ENCODE measurements around the gene SMG5.

SMG5 gene

DNA sequence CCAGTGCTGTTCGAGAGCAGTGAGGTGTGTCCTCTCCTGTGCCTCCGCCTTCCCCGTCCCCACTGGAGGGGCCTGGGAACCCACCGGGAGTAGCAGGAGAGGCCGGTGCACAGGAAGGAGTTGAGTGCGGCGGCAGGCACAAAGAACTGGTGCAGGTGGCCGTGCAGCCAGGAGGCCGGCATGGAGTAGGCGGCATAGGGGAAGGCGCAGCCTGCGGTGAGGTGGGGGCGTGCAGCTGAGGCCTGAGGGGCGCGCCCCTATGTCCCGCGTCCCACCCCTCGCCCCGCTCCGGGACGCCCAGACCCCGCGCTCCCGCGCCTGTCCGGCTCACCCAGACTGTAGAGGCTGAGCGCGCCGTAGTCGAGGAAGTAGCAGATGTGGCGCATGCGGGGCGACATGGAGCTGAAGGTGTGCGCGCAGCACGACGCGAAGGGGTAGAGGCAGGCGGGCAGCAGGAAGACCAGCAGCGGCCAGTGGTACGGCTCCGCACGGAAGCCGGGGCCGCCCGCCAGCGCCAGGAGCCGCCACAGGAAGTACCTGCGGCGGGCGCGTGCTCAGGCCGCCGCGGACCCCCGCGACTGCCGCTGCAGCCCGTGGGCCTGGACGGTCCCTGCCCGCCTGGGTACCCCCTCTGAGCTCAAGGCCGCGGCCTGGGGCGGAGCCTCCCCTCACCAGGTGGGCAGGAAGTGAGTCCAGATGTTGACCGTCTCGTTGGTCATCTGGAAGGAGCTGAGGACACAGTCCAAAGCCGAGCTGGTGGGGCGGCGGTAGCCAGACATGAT, 37.0 kb downstream of the SMG5 start (continued):
- no peak for TF ChIP-seq YY1 (tag by site-specific recombination; IDR thresholded peaks at IDR 0.05)
- no peak for TF ChIP-seq ZNF548 (tag by site-specific recombination; IDR thresholded peaks at IDR 0.05)
- TF ChIP-seq ZNF221 (tag by site-specific recombination; IDR thresholded peaks at IDR 0.05; ENCODE audit: borderline replicate concordance): no peak
- no peak for TF ChIP-seq ZSCAN16 (tag by site-specific recombination; IDR thresholded peaks at IDR 0.05)
- TF ChIP-seq EGR2 (tag by site-specific recombination; IDR thresholded peaks at IDR 0.05; ENCODE audit: low read depth): no peak
- TF ChIP-seq MEIS1 (CRISPR knock-in tag; IDR thresholded peaks at IDR 0.05; ENCODE audit: borderline replicate concordance): no peak

DNA sequence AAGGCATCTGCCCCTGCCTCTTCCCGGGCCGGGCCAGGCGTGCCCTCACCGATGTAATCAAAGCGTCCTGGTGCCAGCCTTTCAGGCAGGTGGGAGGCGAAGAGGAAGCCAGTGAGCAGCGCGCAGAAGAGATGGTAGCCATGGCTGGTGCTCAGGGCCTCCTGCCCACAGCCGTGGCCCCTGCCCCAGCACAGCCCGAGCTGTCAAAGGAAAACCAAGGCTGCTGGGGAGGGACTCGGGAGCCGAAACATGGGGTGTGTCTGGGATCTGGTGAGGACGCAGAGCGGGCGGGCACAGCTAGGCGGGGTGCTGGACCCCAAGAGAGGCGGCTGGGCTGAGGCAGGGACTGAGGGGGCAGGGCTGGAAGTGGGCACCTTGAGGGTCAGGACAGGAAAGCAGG, 37.9 kb downstream of the SMG5 start:
- Histone ChIP-seq H3K4me3 (ENCODE audit: low read depth, low read length) (no peak overlapping the region), H3K9me3 (ENCODE audit: control insufficient read depth, insufficient read depth, low read depth, low read length) (no peaks in the 10 kb centered on the region), H3K27ac (ENCODE audit: extremely low read depth, low read depth, low read length) (no peak overlapping the region), H3K36me3 (ENCODE audit: control insufficient read depth in 2 of 2, insufficient read depth in 1 of 2, low read length in 2 of 2) (peaks cover 0 to 21% of the 10 kb centered on the region in 2 experiments; a peak in 1 of 3 replicates), H3K4me1 (ENCODE audit: control insufficient read depth, insufficient read depth, low read length) (no peaks in the 10 kb centered on the region)
- POLR2A ChIA-PET: interaction anchor here (0.6 to 0.9 kb wide), 2 partner anchors 20 to 32 kb away, joined by 3 to 5 read pairs; partner anchors contain the start of gene PMF1
- CTCF ChIA-PET: interaction anchor here (1.4 to 1.6 kb wide), 2 partner anchors 20 to 104 kb away, joined by 4 to 6 read pairs; no protein-coding TSS in a partner anchor
- TF ChIP-seq ZNF600 (tag by site-specific recombination; IDR thresholded peaks at IDR 0.05) (peak; percentile 39), ZNF561 (tag by site-specific recombination; IDR thresholded peaks at IDR 0.05; ENCODE audit: borderline replicate concordance) (no peak), ZNF670 (tag by site-specific recombination; IDR thresholded peaks at IDR 0.05; ENCODE audit: low read depth) (no peak), ZNF112 (tag by site-specific recombination; IDR thresholded peaks at IDR 0.05) (no peak), ZNF324 (tag by site-specific recombination; IDR thresholded peaks at IDR 0.05) (no peak)

DNA sequence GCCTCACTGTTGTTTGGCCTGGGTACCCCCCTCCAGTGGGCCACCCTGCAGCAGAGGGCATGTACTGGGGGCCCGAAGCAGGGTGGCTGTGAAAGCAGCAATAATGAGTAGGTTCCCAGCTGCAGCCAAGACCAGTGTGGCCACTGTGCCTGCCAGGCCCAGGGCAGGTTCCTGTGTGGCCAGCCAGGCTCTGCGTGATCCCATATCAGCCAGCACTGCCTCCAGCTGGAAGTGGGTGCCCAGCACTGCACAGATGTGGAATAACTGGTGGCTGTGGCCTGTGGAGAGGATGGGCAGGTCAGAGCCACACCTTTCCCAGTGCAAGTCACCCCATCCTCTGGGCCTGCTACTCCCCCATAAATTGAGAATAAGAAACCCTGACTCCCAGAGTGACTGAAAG, 38.5 kb downstream of the SMG5 start:
- Histone ChIP-seq H3K36me3 (ENCODE audit: control insufficient read depth in 2 of 2, insufficient read depth in 1 of 2, low read length in 2 of 2) (peaks cover 0 to 20% of the 10 kb centered on the region in 2 experiments; a peak in 1 of 3 replicates), H3K4me1 (ENCODE audit: control insufficient read depth, insufficient read depth, low read length) (no peaks in the 10 kb centered on the region), H3K4me3 (ENCODE audit: low read depth, low read length) (no peak overlapping the region), H3K27ac (ENCODE audit: extremely low read depth, low read depth, low read length) (no peak overlapping the region), H3K9me3 (ENCODE audit: control insufficient read depth, insufficient read depth, low read depth, low read length) (no peaks in the 10 kb centered on the region)
- TF ChIP-seq ZBTB49 (tag by site-specific recombination; IDR thresholded peaks at IDR 0.05; ENCODE audit: low read depth) (no peak), ZNF558 (tag by site-specific recombination; IDR thresholded peaks at IDR 0.05) (no peak), BCL11A (tag by site-specific recombination; IDR thresholded peaks at IDR 0.05; ENCODE audit: low read depth) (no peak), BCL11B (tag by site-specific recombination; IDR thresholded peaks at IDR 0.05; ENCODE audit: low read depth) (0 out of 2 replicates have a peak, but pooled peaks have one; percentile 10)
- ChIA-PET CTCF (interaction anchor here (1.4 kb wide), 1 partner anchor 19 kb away, joined by 6 read pairs; no protein-coding TSS in a partner anchor), POLR2A (interaction anchor here (0.6 to 0.9 kb wide), 2 partner anchors 19 to 31 kb away, joined by 3 to 5 read pairs; partner anchors contain the start of gene PMF1)

GRCh38 chr1:156242738-156243137, 39.9 kb downstream of the SMG5 start:
- POLR2A ChIA-PET: no interaction called here
- TF ChIP-seq ZNF274 (IDR thresholded peaks at IDR 0.05; ENCODE audit: low read length): no peak
- TF ChIP-seq ZNF274 (tag by site-specific recombination; IDR thresholded peaks at IDR 0.05; ENCODE audit: borderline replicate concordance): no peak
- TF ChIP-seq ZNF366 (tag by site-specific recombination; conservative IDR thresholded peaks at IDR 0.05): no peak
- 0 out of 2 replicates have a peak, but pooled peaks have one; percentile 4 for TF ChIP-seq SCRT2 (tag by site-specific recombination; IDR thresholded peaks at IDR 0.05)
- peak; percentile 39 for TF ChIP-seq GLIS1 (tag by site-specific recombination; IDR thresholded peaks at IDR 0.05)
- TF ChIP-seq PRDM1 (tag by site-specific recombination; IDR thresholded peaks at IDR 0.05): no peak
- no peak for TF ChIP-seq ZNF16 (tag by site-specific recombination; IDR thresholded peaks at IDR 0.05; ENCODE audit: low read depth)
- no peak for TF ChIP-seq ZNF248 (tag by site-specific recombination; IDR thresholded peaks at IDR 0.05)
- TF ChIP-seq MZF1 (tag by site-specific recombination; IDR thresholded peaks at IDR 0.05; ENCODE audit: borderline replicate concordance): no peak
- TF ChIP-seq YY1 (tag by site-specific recombination; IDR thresholded peaks at IDR 0.05): no peak
- TF ChIP-seq GLIS2 (tag by site-specific recombination; IDR thresholded peaks at IDR 0.05): peak; percentile 55; the same call in 1 of the 2 replicates
- no peak overlapping the region for H3K27ac ChIP-seq (ENCODE audit: extremely low read depth, low read depth, low read length)

More at GRCh38 chr1:156242738-156243137, 39.9 kb downstream of the SMG5 start:
- Histone ChIP-seq H3K36me3 (ENCODE audit: control insufficient read depth in 2 of 2, insufficient read depth in 1 of 2, low read length in 2 of 2) (peaks cover under 1 to 25% of the 10 kb centered on the region in 2 experiments; a peak in 2 of 3 replicates), H3K4me1 (ENCODE audit: control insufficient read depth, insufficient read depth, low read length) (no peaks in the 10 kb centered on the region), H3K9me3 (ENCODE audit: control insufficient read depth, insufficient read depth, low read depth, low read length) (no peaks in the 10 kb centered on the region), H3K4me3 (ENCODE audit: low read depth, low read length) (no peak overlapping the region)
- CTCF ChIA-PET: no interaction called here

Data from HEK293 (cell line).